ENCODE data around the gene ERAL1.

GRCh38 chr17:28910534-28910933 is 55.7 kb downstream of the ERAL1 start:
- TF ChIP-seq POLR2AphosphoS5 (IDR thresholded peaks at IDR 0.05; ENCODE audit: low read depth, low read length) (no peak), SIN3A (IDR thresholded peaks at IDR 0.05; ENCODE audit: borderline replicate concordance, insufficient read depth, low read length) (no peak)
